Omental fat pad (tissue), 4 donors: Measurements from ENCODE around the gene METTL2A. TPM values are rescaled to one million over a fixed set of nuclear protein-coding genes. Genes with fewer than 3 reads are reported as not detected.
"Not testable (repeated sequence)": the region's sequence is repeated elsewhere in the genome, so short reads cannot be mapped to it uniquely, and the experiment has no call there.

ENCODE experiments used
- ATAC-seq: fragments of 150-250 bp; one replicate; pipeline ENCODE4 v1.9.1; 2016; ENCODE audit warnings: mild to moderate bottlenecking, moderate library complexity; ENCODE audit not compliant: low FRiP score
- DNase-seq: peaks from one replicate; pipeline ENCODE4 v3.0.0-alpha.2; 2019; ENCODE audit warnings: low spot score
- CTCF ChIP-seq, 3 donors: fragments of 450-650 bp; IDR thresholded peaks; one replicate each; pipeline ENCODE4 v1.5.1; 2016 to 2017; ENCODE audit warnings: antibody characterized with exemption in 3 of 3, mild to moderate bottlenecking in 3 of 3, moderate library complexity in 2 of 3
- small RNA-seq: library from RNA; depleted of rRNA; stranded (forward); fragments of <200 nt; gene quantifications from one replicate; pipeline ENCODE3, GENCODE V24; 2016
- total RNA-seq, 4 donors: library from RNA; depleted of rRNA; stranded (reverse); fragments of >200 nt; gene quantifications; one replicate each; pipeline ENCODE4 v1.1.0, GENCODE V29; 2016

Gene METTL2A
- total RNA-seq, 4 donors from 2014 or later, result 11.9 to 15.9 (median 14.2) TPM

DNA sequence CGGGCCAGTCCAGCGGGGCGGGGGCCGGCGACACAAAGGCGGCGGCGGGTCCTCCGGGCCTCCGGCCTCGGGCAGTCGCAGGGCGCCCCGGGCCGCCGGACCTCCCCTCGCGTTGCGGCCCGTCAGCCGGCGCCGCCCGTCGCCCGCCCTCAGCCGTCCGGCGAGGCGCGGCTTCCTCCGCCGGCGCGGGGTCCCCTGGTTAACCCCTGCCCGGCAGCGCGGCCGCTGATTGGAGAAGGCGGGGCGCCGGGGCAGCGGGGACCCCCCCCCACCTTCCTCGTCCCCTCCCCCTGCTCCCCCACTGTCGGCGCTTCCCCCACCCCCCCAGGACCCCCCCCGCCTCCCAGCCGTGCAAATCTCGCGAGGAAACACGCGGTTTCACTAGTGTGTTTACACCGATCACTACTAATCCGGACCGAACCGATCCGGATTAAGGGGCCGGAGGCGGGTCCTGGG lies 54.8 kb downstream of the METTL2A start, which contains the start of gene TLK2:
TSS of gene TLK2 (plus strand) at position 402 of the 456 bp plus-strand sequence. CDS start 2,301 bp downstream, outside the sequence.
- DNase-seq (no peak), ATAC-seq (peak; percentile 78)
- no peak for TF ChIP-seq CTCF (IDR thresholded peaks at IDR 0.05)

DNA sequence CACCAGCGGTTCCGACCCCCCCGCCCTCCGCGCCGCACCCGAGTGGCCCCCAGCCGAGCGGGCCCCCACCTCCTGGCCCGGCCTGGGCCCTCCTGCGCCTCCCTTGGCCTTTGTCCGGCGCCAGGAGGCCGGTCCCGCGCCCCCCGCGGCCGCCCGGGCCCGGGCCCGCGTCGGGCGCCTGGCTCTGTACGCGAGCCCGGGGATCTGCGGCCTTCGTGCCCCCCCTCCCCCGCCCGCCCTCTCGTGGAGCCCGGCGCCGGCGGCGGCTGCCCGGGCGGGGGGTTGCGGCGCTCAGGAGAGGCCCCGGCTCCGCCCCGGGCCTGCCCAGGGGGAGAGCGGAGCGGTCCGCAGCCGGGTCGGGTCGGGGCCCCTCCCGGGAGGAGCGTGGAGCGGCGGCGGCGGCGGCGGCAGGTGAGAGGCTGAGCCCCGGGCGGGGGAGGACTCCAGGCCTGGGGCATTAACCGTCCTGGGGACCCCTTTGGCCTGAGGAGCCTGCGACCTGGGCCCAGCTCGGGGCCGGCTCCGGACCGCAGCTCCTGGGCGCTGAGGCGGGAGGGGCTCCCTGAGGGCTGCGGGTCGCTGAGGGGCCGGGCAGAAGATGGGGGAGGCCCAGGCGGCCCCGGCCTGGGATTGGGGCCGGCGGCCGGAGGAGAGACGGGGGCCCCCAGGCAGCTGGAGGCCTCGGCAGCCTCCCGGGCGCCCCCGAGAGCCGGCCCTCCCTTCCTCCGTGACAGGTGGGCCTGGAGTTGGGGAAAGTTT lies 55.4 kb downstream of the METTL2A start:
- peak; percentile 57 for ATAC-seq
- DNase-seq, result not testable (repeated sequence)

GRCh38 chr17:62479639-62480258 lies 56.1 kb downstream of the METTL2A start:
- not testable (repeated sequence) for DNase-seq
- peak; percentile 1 for ATAC-seq

DNA sequence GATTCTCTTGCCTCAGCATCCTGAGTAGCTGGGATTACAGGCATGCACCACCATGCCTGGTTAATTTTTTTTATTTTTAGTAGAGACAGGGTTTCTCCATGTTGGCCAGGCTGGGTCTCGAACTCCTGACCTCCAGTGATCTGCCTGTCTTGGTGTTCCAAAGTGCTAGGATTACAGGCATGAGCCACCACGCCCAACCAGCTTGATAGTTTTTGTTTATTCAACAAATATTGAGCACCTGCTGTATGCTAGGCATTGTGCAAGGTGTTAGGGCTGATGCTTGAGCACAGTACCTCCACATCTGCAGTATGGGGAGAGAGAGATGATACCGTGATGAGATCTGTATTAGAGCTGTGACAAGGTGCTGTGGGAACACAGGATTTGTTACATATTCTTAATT lies 58.9 kb downstream of the METTL2A start:
- not testable (repeated sequence) for ATAC-seq, DNase-seq

DNA sequence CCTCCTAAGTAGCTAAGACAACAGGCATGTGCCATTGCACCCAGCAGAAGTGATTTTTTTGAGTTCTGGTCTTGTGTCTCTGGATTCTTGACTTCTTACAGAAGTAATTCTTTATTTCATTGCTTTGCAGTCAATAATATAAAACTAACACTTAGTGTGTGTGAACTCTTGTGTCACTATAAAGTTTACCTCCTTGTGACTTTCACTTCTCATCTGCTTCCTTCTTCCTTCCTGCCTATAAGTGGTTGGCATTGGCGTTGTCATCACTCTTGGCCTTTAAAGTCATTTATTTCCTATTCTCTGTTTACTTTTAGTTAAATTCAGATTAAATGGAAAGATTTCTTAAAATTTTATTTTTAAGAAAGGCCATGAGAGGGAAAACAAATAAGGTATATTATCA lies 67.3 kb downstream of the METTL2A start:
- ATAC-seq, DNase-seq: not testable (repeated sequence)

DNA sequence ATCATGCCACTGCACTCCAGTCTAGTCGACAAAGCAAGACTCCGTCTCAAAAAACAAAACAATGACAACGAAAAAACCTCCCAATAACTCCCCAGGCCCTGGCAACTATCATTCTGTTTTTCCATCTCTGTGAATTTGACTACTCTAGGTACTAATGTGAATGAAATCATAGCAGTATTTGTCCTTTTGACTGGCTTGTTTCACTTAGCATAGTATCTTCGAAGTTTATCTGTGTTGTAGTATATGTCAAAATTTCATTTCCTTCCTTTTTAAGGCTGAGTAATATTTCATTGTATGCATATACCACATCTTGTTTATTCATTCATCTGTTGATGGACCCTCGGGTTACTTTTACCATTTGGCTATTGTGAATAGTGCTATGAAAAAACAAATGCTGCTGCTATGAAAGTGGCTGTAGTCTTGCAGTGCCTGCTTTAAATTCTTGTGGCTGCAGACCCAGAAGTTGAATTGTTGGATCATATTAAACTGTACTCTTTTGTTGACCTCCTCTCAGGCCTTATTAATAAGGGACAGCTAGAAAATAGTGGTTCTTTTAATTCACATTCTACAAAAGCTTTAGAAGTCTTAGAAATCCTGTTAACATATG lies 69.5 kb downstream of the METTL2A start:
- DNase-seq, ATAC-seq: not testable (repeated sequence)

DNA sequence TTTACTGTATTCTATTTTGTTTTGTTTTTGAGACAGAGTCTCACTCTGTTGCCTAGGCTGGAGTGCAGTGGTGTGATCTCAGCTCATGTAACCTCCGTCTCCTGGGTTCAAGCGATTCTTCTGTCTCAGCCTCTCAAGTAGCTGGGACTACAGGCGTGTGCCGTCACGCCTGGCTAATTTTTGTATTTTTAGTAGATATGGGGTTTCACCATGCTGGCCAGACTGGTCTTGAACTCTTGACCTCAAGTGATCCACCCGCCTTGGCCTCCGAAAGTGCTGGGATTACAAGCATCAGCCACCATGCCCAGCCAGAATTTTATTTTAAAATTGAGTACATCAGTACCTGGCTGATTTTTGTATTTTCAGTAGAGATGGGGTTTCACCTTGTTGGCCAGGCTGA lies 70.4 kb downstream of the METTL2A start:
- DNase-seq, ATAC-seq: not testable (repeated sequence)

- DNase-seq, ATAC-seq: not testable (repeated sequence)
Observed at GRCh38 chr17:62496344-62496743, 72.6 kb downstream of the METTL2A start.

DNA sequence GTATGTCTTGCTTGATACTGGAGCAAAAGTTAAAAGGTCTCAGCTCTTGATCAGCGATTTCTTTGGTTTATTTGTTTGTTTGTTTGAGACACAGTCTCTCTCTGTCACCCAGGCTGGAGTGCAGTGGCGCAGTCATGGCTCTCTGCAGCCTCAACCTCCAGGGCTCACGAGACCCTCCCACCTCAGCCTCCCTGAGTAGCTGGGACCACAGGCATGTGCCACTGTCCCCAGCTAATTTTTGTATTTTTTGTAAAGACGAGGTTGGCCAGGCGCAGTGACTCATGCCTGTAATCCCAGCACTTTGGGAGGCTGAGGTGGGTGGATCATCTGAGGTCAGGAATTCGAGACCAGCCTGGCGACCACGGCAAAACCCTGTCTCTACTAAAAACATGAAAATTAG lies 75.1 kb downstream of the METTL2A start:
- ATAC-seq, DNase-seq: not testable (repeated sequence)

Small RNAs within 50 kb of the gene (small RNA-seq; reads per million reads assigned to genes)
- not detected for gene RNU7-52P

Other genes with a start within 250 kb of the METTL2A start
- not detected for gene EFCAB3, start 43.3 kb upstream of the METTL2A start, total RNA-seq
- 10 to 100 TPM; 28.2 to 40.2 (median 35.1) TPM for gene TLK2, start 54.9 kb downstream of the METTL2A start, total RNA-seq
- 10 to 100 TPM; 21.3 to 82.4 (median 30.8) TPM for gene MRC2, start 203.8 kb downstream of the METTL2A start, total RNA-seq